HepG2 (cell line): ENCODE results near the gene C1QTNF5. TPM values are rescaled to one million over a fixed set of nuclear protein-coding genes. Genes with fewer than 3 reads are reported as not detected.

Experiments used
- ARNTL ChIP-seq: sonication (generic); formaldehyde crosslinking; IDR thresholded peaks from 2 replicates; pipeline ENCODE4 v1.4.0; 2020; ENCODE audit warnings: mild to moderate bottlenecking, missing genetic modification reagents
- E2F1 ChIP-seq: sonication (generic); formaldehyde crosslinking; IDR thresholded peaks from 2 replicates; pipeline ENCODE4 v1.5.0; 2020; ENCODE audit warnings: missing genetic modification reagents
- ETV6 ChIP-seq: sonication (generic); formaldehyde crosslinking; conservative IDR thresholded peaks from 2 replicates; pipeline ENCODE4 v1.4.0; 2020; ENCODE audit warnings: missing genetic modification reagents
- GABPB1 ChIP-seq: IDR thresholded peaks from 2 replicates; pipeline ENCODE4 v1.6.1; 2016; ENCODE audit warnings: mild to moderate bottlenecking, missing genetic modification reagents, moderate library complexity, missing compliant biosample characterization
- HINFP ChIP-seq: sonication (generic); formaldehyde crosslinking; IDR thresholded peaks from 2 replicates; pipeline ENCODE4 v1.4.0; 2020; ENCODE audit warnings: low read depth, mild to moderate bottlenecking, missing genetic modification reagents
- KDM4B ChIP-seq: sonication (generic); formaldehyde crosslinking; IDR thresholded peaks from 2 replicates; pipeline ENCODE4 v1.4.0; 2020; ENCODE audit warnings: missing genetic modification reagents
- NFKB2 ChIP-seq: sonication (generic); formaldehyde crosslinking; IDR thresholded peaks from 2 replicates; pipeline ENCODE4 v1.4.0; 2020; ENCODE audit warnings: missing genetic modification reagents, borderline replicate concordance
- POGK ChIP-seq: sonication (generic); formaldehyde crosslinking; conservative IDR thresholded peaks from 2 replicates; pipeline ENCODE4 v1.8.0; 2022; ENCODE audit warnings: mild to moderate bottlenecking, moderate library complexity, missing genetic modification reagents
- RBFOX2 ChIP-seq: fragments of 200-400 bp; formaldehyde crosslinking; IDR thresholded peaks from 2 replicates; pipeline ENCODE4 v1.6.1; 2017; ENCODE audit warnings: low read depth, mild to moderate bottlenecking, low read length
- RFXANK ChIP-seq: IDR thresholded peaks from 2 replicates; pipeline ENCODE4 v1.6.1; 2016
- U2AF1 ChIP-seq: fragments of 200-400 bp; formaldehyde crosslinking; optimal IDR thresholded peaks from 2 replicates; pipeline ENCODE3; 2017; ENCODE audit warnings: mild to moderate bottlenecking, low read depth, low read length
- ZFAT ChIP-seq: sonication (generic); formaldehyde crosslinking; conservative IDR thresholded peaks from 2 replicates; pipeline ENCODE4 v1.8.1; 2023; ENCODE audit warnings: missing genetic modification reagents, inconsistent platforms
- ZFP36L2 ChIP-seq: sonication (generic); formaldehyde crosslinking; IDR thresholded peaks from 2 replicates; pipeline ENCODE4 v1.4.0; 2020; ENCODE audit warnings: missing genetic modification reagents
- ZGPAT ChIP-seq: IDR thresholded peaks from 2 replicates; pipeline ENCODE4 v1.6.1; 2016; ENCODE audit warnings: mild to moderate bottlenecking
- ZMYM3 ChIP-seq: sonication (generic); formaldehyde crosslinking; IDR thresholded peaks from 2 replicates; pipeline ENCODE4 v1.5.1; 2020; ENCODE audit warnings: mild to moderate bottlenecking, missing genetic modification reagents
- ZMYM4 ChIP-seq: sonication (generic); formaldehyde crosslinking; IDR thresholded peaks from 2 replicates; pipeline ENCODE4 v1.8.1; 2023; ENCODE audit warnings: mild to moderate bottlenecking, missing genetic modification reagents
- ZNF343 ChIP-seq: sonication (generic); formaldehyde crosslinking; IDR thresholded peaks from 2 replicates; pipeline ENCODE4 v1.4.0; 2020; ENCODE audit warnings: mild to moderate bottlenecking, missing genetic modification reagents
- ZNF607 ChIP-seq: sonication (generic); formaldehyde crosslinking; IDR thresholded peaks from 2 replicates; pipeline ENCODE4 v1.5.1; 2020; ENCODE audit warnings: missing genetic modification reagents, mild to moderate bottlenecking, borderline replicate concordance
- ZNF7 ChIP-seq: IDR thresholded peaks from 2 replicates; pipeline ENCODE4 v1.6.1; 2016; ENCODE audit warnings: missing biosample characterization, missing genetic modification reagents
- ZNF740 ChIP-seq: sonication (generic); formaldehyde crosslinking; IDR thresholded peaks from 2 replicates; pipeline ENCODE4 v1.4.0; 2020; ENCODE audit warnings: missing genetic modification reagents
- ZSCAN29 ChIP-seq: sonication (generic); formaldehyde crosslinking; conservative IDR thresholded peaks from 2 replicates; pipeline ENCODE4 v1.4.0; 2020; ENCODE audit warnings: mild to moderate bottlenecking, missing genetic modification reagents
- ZSCAN31 ChIP-seq: sonication (generic); formaldehyde crosslinking; IDR thresholded peaks from 2 replicates; pipeline ENCODE4 v1.5.0; 2020; ENCODE audit warnings: low read depth, mild to moderate bottlenecking, missing genetic modification reagents
- ZZZ3 ChIP-seq: sonication (generic); formaldehyde crosslinking; IDR thresholded peaks from 2 replicates; pipeline ENCODE4 v1.4.0; 2020; ENCODE audit warnings: missing genetic modification reagents, mild to moderate bottlenecking, borderline replicate concordance
- polyA plus RNA-seq, 8 experiments: library from polyadenylated mRNA; depleted of rRNA in 3 of 8; stranded (reverse) in 7 of 8; unstranded in 1 of 8; fragments of >200 nt; fragmentation: Illumina TruSeq in 4 of 8; extraction: Trizol in 4 of 8; gene quantifications; 2 replicates each; pipeline versions ENCODE4 v1.2.1 to v1.2.3, GENCODE V29; 2011 to 2016; ENCODE audit warnings: low read depth in 4 of 8, missing spikeins in 1 of 8, mixed read lengths in 1 of 8; ENCODE audit not compliant: insufficient read depth in 1 of 8
- total RNA-seq, 5 experiments: library from RNA; depleted of rRNA; stranded (reverse); fragments of >200 nt; fragmentation: Illumina TruSeq; extraction: Trizol; gene quantifications; 2 replicates each; pipeline ENCODE4 v1.2.3, GENCODE V29; 2016; ENCODE audit warnings: low read depth in 1 of 5

The C1QTNF5 gene
- total and polyA plus RNA-seq, 2 of the 13 experiments (the other 11 are each of a cell fraction or from before 2014, with no cell fraction given): 0.86 to 1.2 TPM

GRCh38 chr11:119339589-119340334, 921 bp downstream of the C1QTNF5 start (continued):
- TF ChIP-seq ZMYM4 (no peak), ZSCAN29 (CRISPR knock-in tag) (no peak), ZFP36L2 (CRISPR knock-in tag) (no peak), ARNTL (CRISPR knock-in tag) (no peak), ZNF607 (CRISPR knock-in tag) (peak; percentile 47; the same call in 1 of the 2 replicates), POGK (CRISPR knock-in tag) (no peak), KDM4B (CRISPR knock-in tag) (no peak), U2AF1 (no peak), ZNF740 (CRISPR knock-in tag) (no peak), ZSCAN31 (CRISPR knock-in tag) (0 out of 2 replicates have a peak, but pooled peaks have one; percentile 43), RFXANK (no peak), ZNF343 (CRISPR knock-in tag) (no peak), ZMYM3 (CRISPR knock-in tag) (no peak), E2F1 (CRISPR knock-in tag) (no peak), ZZZ3 (CRISPR knock-in tag) (no peak), ZFAT (CRISPR knock-in tag) (no peak), GABPB1 (CRISPR knock-in tag) (peak; percentile 55; the same call in 1 of the 2 replicates), ETV6 (CRISPR knock-in tag) (no peak), RBFOX2 (peak; percentile 68), ZGPAT (peak; percentile 48; the same call in 1 of the 2 replicates), ZNF7 (CRISPR knock-in tag) (no peak), NFKB2 (CRISPR knock-in tag) (no peak), HINFP (no peak)
